Activated CD8-positive, alpha-beta T cell treated with anti-CD3 and anti-CD28 coated beads for 36 hours (primary cell): ENCODE results near the gene ELN. TPM values are rescaled to one million over a fixed set of nuclear protein-coding genes. Genes with fewer than 3 reads are reported as not detected.

Experiments
- ATAC-seq: fragments of 200-7000 bp; cut with Tn5 transposase; one replicate; pipeline ENCODE4 v1.10.0; 2021; ENCODE audit warnings: mild to moderate bottlenecking, moderate library complexity
- CTCF ChIA-PET: fragments of 350-600 bp; sonication (Branson Sonifier 250); formaldehyde crosslinking; loops from one replicate; lab custom pipeline; 2021; ENCODE audit warnings: antibody characterized with exemption; lab: Charles Lee
- POLR2A ChIA-PET: fragments of 350-600 bp; sonication (Branson Sonifier 250); formaldehyde crosslinking; loops from one replicate; lab custom pipeline; 2021; ENCODE audit warnings: antibody characterized with exemption; lab: Charles Lee
- DNase-seq: peaks from one replicate; pipeline ENCODE4 v3.0.0-alpha.2; 2020
- H3K27ac Mint-ChIP-seq: one replicate; pipeline ENCODE4 v1.8.0; 2021; ENCODE audit warnings: mild to moderate bottlenecking, mixed read lengths
- H3K27me3 Mint-ChIP-seq: one replicate; pipeline ENCODE4 v1.8.0; 2021; ENCODE audit warnings: mixed read lengths
- H3K36me3 Mint-ChIP-seq: one replicate; pipeline ENCODE4 v1.8.0; 2021; ENCODE audit warnings: low read depth, mixed read lengths
- H3K4me1 Mint-ChIP-seq: one replicate; pipeline ENCODE4 v1.8.0; 2021; ENCODE audit warnings: low read depth, mixed read lengths
- H3K4me3 Mint-ChIP-seq: one replicate; pipeline ENCODE4 v1.8.0; 2021; ENCODE audit warnings: mild to moderate bottlenecking, moderate library complexity, mixed read lengths
- H3K9me3 Mint-ChIP-seq: one replicate; pipeline ENCODE4 v1.8.0; 2021; ENCODE audit warnings: mixed read lengths
- CTCF ChIP-seq: fragments of 200-600 bp; IDR thresholded peaks from one replicate; pipeline ENCODE4 v1.8.0; 2022; ENCODE audit warnings: antibody characterized with exemption, mild to moderate bottlenecking
- intact Hi-C: fragments of 100-400 bp; cut with micrococcal nuclease; formaldehyde crosslinking; loops from one replicate; pipeline ENCODE4 v1.10.0; 2022
- total RNA-seq, 2 experiments: library from RNA; stranded (reverse); gene quantifications; one replicate each; pipeline ENCODE4 v1.2.3, GENCODE V29; 2021

Gene ELN
- total RNA-seq, 2 experiments from 2014 or later, result not detected

DNA sequence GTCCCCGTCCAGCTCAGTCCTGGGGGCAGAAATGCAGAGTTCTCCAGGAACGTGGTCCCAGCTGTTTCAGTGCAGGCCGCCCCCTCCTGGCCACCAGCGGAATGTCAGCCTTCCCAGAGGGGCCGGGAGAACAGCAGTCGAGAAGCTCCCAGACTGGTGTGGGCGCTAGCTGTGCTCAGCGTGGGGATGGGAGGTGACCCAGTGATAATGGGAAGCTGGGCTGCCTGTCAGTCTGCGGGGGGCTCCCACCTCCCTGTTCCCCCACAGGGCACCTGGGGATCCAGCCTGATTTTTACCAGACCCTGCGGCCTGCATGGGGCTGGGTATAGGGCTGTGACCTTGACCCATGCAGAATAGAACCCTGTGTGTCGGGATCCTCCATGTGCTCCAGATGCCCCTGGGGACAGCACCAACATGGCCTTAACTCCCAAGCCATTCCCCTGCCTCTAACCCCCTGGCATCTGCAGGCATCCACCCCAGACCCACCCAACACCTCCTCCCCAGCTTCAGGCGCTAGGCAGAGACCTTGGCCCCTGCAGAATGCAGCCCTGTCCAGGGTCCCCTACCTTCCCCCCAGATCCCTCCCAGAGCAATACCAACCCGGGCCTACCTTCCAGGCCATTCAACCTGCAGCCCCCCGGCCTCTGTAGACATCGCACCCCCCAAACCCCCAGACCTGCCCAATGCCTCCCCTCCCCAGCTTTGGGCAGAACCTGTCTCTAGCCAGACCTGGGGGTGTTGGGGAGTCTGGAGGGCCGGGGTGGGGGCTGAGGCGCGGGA lies 880 bp upstream of the ELN start:
- Mint-ChIP-seq H3K36me3 (no peaks in the 10 kb centered on the region), H3K27ac (no peak overlapping the region), H3K4me1 (peaks cover 2% of the 10 kb centered on the region), H3K4me3 (no peak overlapping the region), H3K27me3 (peaks cover 42% of the 10 kb centered on the region), H3K9me3 (no peaks in the 10 kb centered on the region)
- intact Hi-C loops, result loop anchor here (10.0 kb wide), 1 partner anchor 162 kb away; the partner anchor contains the start of gene TMEM270
- peak; percentile 86 for ATAC-seq
- peak; percentile 95 for TF ChIP-seq CTCF
- peak; percentile 76 for DNase-seq
- ChIA-PET CTCF (interaction anchor here (0.6 to 3.9 kb wide), 42 partner anchors 9 to 601 kb away, joined by 3 to 38 read pairs (median 4); partner anchors contain the start of gene METTL27), POLR2A (interaction anchor here (1.7 kb wide), 1 partner anchor 10 kb away, joined by 3 read pairs; no protein-coding TSS in a partner anchor)

- H3K4me1 Mint-ChIP-seq, result peaks cover 2% of the 10 kb centered on the region
- ATAC-seq, result no peak
- no peak overlapping the region for H3K27ac Mint-ChIP-seq
- H3K27me3 Mint-ChIP-seq, result peaks cover 41% of the 10 kb centered on the region
- TF ChIP-seq CTCF, result no peak
- H3K9me3 Mint-ChIP-seq, result no peaks in the 10 kb centered on the region
- no peak for DNase-seq
- intact Hi-C loops, result loop anchor here (10.0 kb wide), 1 partner anchor 164 kb away; the partner anchor contains the start of gene TMEM270
- no peaks in the 10 kb centered on the region for H3K36me3 Mint-ChIP-seq
- CTCF ChIA-PET, result interaction anchor here (1.4 to 3.9 kb wide), 2 partner anchors 8 kb away, joined by 3 to 38 read pairs; no protein-coding TSS in a partner anchor
- POLR2A ChIA-PET, result no interaction called here
- H3K4me3 Mint-ChIP-seq, result no peak overlapping the region
Measured at GRCh38 chr7:74028321-74028838, 407 bp downstream of the ELN start.

GRCh38 chr7:74029089-74029785 lies 1.3 kb downstream of the ELN start:
- H3K4me1 Mint-ChIP-seq, result peaks cover 2% of the 10 kb centered on the region
- ChIA-PET CTCF (interaction anchor here (0.9 to 1.4 kb wide), 2 partner anchors 9 kb away, joined by 3 read pairs; no protein-coding TSS in a partner anchor), POLR2A (no interaction called here)
- no peak overlapping the region for H3K27ac Mint-ChIP-seq
- no peaks in the 10 kb centered on the region for H3K9me3 Mint-ChIP-seq
- ATAC-seq (no peak), DNase-seq (no peak)
- no peaks in the 10 kb centered on the region for H3K36me3 Mint-ChIP-seq
- H3K27me3 Mint-ChIP-seq, result peaks cover 38% of the 10 kb centered on the region
- no peak for TF ChIP-seq CTCF
- H3K4me3 Mint-ChIP-seq, result no peak overlapping the region
- intact Hi-C loops, result loop anchor here (10.0 kb wide), 1 partner anchor 164 kb away; the partner anchor contains the start of gene TMEM270

GRCh38 chr7:74029991-74030415 lies 2.0 kb downstream of the ELN start:
- Mint-ChIP-seq H3K27me3 (peaks cover 35% of the 10 kb centered on the region), H3K4me1 (peaks cover 2% of the 10 kb centered on the region), H3K36me3 (no peaks in the 10 kb centered on the region), H3K27ac (no peak overlapping the region), H3K9me3 (no peaks in the 10 kb centered on the region), H3K4me3 (no peak overlapping the region)
- TF ChIP-seq CTCF, result no peak
- CTCF ChIA-PET, result interaction anchor here (0.6 to 1.4 kb wide), 3 partner anchors 9 to 176 kb away, joined by 3 read pairs; no protein-coding TSS in a partner anchor
- POLR2A ChIA-PET, result no interaction called here
- no peak for DNase-seq
- intact Hi-C loops, result loop anchor here (10.0 kb wide), 1 partner anchor 165 kb away; the partner anchor contains the start of gene TMEM270
- ATAC-seq, result no peak
